GM21367 (cell line): ENCODE results near the gene CMIP.
"Not testable (repeated sequence)": the region's sequence is repeated elsewhere in the genome, so short reads cannot be mapped to it uniquely, and the experiment has no call there.

Experiments used
- ATAC-seq: cut with Tn5 transposase; IDR thresholded peaks from one replicate; pipeline ENCODE4 v1.9.1; 2021; ENCODE audit not compliant: unreplicated experiment

Gene CMIP

DNA sequence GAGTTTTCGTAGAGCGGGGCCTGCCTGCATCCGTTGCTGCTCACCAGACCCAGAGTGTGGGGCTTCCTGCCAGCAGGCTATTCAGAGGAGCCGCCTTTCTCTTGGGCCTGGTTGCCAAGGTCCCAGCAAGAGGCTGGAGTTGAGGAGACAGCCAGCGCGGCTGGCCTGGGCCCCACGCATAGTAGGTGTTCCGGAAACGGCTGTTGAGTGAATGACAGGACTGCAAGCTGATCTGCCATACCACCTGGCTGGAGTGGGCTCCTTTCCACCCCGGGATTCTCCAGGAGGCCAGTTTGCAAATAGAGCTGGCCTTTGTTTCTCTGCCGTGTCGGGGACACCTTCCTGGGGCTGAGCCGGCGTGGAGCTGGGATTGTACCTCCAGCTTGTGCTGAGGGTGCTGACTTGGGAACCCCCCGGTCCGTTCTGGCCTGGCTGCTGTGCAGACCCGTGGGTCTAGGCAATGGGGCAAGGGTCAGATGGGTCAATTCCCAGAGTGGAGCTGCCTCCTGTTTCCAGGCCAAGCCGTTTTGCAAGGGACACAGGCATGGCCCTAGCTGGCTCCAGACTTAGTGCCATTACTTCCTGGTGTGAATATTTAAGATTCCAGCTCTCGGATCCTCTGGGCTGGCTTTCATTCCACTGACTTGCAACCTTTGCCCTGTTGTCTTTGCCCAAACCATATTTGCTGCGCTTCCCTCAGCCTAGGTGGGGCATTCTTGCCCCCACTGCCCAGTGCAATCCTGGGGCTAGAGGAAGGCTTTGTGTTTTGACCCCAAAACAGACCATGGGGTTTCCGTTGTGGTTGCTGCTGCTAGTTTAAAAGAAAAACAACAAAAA lies 68.8 kb downstream of the CMIP start:
- ATAC-seq, result peak; percentile 18

DNA sequence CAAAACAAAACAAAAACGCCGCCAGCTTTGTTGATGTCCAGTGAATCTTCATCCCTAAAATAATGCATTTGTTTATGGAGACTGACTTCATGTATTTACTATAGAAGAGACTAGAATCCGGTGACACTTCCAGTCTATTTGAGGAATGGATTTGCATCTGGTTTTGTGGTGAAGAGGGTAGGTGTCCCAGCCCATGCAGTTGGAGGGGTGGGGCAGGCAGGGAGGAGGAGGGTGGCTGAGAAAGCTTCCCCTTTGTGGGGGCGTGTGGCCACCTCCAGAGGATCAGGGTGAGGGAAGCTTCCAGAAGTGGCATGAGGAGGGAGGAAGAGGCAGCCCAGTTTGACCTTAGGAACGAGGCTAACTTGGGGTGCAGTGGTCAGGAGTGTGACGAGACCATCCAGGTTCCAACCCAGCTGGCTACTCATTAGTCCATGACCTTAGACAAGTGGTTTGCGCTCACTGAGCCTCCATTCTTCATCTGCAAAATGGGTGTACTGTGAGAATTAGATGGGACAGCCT lies 69.5 kb downstream of the CMIP start:
- ATAC-seq, result peak; percentile 69

DNA sequence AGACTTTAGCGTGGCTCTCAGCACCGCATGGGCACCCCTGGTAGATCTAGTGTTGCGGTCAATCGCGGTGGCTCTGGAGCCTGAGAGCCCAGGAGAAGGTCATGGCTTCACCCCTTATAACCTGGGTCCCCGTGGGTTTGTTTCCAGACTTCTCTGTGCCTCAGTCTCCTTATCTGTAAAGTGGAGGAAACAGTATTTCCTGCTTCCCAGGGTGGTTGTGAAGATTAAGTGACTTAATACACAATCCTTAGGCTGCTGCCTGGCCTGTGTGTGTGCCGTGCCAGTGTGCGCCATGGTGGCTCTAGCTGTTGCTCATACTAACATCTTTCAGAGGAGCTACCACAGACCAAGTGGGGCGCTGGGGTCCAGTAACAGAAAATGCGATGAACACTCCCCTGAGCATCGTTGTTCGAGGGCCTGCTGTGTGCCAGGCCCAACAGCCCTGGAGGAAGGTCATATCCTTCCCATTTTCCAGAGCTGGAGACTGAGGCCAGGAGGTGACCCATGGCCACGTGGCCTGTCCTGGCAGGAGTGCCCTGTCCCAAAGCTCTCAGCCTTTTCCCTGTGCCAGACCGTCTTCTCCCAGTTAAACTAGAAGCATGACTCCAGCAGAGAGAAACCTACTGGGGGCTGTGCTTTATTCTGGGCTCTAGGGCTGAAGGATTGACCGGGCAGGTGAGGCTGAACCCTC lies 70.1 kb downstream of the CMIP start:
- ATAC-seq, result no peak

DNA sequence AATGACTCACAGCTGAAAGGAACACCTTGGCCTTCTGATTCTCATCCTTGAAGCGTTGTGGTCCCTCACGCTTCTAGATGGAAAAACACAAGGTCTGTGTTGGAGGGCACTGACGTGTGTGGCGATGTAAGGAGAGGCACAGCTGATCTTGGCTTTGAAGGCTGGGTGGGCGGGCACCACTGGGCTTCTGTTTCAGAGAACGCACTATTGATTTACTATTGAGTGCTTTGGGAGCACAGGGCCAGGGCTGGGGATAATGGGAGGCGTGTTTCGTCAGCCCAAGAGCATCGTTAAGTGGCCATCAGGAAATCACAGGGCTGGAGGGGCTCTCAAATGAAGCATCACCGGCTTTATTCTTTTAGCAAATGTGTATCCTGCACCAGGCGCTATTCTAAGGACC lies 70.7 kb downstream of the CMIP start:
- no peak for ATAC-seq

DNA sequence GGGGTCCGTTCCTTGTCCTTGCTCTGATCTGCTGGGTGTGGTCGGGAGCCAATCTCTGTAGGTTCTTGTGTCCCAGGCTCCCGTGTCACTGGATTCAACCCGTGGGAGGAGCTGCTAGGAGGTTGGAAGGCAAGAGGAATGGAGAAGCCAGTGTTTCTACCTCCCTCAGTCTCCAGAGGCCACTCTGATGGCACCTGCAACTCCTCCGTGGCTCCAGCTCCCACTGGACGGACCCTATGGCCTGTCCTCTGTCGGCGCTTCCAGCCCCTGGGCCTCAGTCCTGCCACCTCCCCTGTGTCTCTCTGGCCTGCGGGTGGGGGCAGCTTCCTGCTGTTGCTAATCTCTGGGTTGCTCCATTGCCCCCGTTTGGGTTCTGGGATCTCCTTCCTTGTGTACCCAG lies 71.1 kb downstream of the CMIP start:
- no peak for ATAC-seq

DNA sequence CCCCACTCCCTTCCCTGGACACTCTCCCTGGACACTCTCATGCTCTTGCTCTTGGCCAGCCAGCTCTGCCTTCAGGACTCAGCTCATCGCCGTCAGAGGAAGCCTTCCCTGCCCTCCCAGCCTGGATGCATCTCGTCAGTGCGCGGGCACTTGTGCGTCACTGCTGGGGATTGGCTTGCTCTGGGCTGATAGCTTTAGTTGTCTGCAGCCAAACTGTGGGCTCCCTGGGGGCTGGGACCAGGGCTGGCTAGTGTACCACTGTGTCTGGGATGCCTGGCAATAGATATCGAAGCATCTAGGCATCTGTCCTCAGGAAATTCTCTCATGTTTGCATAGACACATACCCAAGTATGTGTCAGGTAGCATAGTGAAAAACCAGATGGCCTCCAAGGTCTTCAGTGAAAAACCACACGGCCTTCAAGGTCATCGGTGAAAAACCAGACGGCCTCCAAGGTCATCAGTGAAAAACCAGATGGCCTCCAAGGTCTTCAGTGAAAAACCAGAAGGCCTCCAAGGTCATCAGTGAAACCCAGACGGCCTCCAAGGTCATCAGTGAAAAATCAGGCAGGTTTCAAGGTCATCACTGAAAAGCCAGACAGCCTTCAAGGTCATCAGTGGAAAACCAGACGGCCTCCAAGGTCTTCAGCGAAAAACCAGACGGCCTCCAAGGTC lies 72.0 kb downstream of the CMIP start:
- no peak for ATAC-seq

DNA sequence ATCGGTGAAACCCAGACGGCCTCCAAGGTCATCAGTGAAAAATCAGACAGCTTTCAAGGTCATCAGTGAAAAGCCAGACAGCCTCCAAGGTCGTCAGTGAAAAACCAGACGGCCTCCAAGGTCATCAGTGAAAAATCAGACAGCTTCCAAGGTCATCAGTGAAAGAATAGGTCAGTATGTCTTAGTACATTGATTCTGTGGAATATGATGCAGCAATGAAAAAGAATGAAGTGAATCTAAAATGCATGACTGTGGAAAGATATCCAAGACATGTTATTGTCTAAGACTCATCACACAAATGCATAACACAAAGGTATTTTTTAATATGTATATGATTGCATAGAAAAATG lies 72.5 kb downstream of the CMIP start:
- ATAC-seq, result no peak

DNA sequence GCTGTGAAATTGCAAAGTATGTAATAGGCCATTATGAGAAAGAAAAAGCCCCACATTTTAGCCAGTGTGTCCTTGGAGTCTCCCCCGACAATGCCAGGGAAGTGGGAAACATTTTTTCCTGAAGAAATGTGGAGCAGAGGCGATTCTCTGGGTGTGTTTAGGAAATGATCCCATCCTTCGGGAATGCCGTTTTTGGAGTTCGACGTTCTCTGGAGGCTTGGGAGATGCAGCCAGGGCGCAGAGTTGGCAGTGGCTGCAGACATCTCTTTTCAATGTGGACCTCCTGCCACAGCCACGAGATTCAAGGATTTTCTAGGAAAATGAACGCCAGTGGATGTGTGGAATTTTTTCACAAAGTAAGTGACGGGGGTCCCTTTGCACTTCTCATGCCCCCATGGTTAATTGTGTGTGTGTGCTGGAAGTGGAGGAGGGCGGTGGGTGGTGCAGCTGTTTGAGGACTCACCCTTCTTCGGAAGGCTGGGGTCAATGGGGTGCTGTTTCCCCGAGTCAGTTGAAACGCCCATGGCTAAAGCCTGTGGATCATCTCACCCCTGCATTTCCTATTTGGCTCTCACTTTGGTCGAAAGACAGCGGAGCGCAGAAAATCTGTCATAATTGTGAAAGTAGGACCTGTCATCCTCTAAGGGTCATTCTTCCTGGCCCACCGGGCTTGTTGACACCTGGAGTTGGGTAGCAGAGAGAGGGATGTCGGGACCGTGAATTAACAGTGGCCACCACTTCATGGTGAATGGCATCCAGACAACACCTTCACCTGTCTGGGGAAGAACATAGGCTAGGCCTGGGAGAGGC lies 73.2 kb downstream of the CMIP start:
- ATAC-seq, result no peak

DNA sequence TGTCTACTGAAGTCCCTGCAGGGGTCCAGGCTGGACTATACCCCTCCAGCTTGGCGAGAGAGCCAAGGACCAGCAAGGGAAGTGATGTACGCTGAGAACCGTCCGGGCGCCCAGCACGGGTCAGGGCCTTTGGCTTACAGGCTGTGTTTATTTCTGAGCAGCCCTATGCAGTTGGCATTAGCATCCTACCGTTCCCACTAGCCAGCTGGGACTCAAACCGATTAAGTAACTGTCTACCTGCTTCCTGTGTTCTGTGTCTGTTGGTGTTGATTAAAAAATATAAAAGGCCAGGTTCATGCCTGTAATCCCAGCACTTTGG lies 73.8 kb downstream of the CMIP start:
- ATAC-seq, result no peak

DNA sequence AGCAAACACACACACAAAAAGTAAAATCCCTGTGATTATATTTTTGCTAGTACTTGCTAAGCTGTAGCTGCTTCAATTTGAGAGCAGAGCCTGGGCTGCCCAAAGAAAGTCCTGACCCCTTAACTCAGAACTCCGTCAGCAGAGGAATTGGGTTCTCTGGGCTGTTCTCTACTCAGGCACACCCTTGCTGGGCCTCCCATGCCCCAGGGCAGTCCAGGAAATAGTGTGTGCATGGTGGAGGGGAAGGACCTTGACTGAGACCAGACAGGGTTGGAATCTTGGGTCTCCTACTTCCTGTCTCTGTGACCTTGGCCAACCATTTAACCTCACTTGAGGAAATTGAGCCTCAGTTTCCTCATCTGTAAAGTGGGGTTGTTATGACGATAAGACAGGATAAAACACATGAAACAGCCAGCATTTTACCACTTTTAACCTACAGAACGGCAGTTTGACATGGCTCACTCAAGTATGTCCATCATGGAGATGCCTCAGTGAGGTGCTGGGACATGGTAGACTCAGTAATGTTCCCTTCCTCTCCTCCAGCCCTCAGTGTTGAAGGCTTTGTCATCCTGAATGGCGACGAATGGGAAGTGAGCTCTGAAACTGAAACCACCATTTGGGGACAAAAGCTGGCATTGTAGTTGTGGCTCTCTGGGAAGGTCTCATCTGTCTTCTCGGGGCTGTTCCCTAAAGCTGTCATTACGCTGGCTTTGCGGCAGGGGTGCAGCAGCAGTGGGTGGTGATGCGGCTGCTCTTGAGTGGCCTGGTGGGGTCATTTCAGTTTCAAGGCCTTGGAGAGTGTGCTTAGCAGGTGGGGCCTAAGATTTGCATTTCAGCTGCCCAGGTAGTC lies 74.9 kb downstream of the CMIP start:
- ATAC-seq, result no peak

DNA sequence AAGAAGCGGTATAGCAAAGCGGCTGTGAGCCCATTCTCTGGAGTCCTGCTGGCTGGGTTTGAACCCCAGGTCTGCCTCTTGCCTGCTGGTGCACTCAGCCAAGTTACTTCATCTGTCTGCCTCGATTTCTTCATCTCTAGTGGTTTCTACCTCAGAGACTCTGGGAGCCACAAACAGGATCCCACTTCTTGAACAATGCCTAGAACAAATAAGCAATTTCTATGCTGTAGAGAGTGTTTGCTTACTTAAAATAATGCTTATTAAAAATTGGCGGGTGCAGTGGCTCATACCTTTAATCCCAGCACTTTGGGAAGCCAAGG lies 75.5 kb downstream of the CMIP start:
- no peak for ATAC-seq

DNA sequence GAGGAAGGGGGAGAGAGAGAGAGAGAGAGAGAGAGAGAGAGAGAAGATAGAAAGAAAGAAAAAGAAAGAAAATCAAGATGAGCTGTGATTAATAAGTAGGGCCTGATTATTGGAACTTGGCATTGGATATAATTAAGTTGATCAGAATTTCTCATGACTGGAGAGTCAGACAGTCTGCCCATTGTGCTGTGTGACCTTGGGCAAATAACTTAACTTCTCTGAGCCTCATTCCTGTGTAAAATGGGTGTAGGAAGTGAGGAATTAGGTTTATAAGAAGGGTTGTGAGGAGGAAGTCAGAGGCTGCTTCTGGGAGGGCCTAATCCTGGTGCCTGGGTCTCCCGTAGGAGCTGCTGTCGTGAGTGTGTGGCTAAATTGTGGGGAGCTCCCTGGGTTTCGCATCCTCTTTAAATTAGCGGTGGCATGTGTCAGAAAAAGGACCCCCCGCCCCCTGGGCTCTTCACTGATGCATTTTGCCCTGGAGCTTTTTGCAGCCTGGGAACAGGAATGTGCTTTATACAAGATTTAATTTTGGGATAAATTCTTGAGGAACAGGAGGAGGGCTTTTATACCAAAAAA lies 76.0 kb downstream of the CMIP start:
- no peak for ATAC-seq

DNA sequence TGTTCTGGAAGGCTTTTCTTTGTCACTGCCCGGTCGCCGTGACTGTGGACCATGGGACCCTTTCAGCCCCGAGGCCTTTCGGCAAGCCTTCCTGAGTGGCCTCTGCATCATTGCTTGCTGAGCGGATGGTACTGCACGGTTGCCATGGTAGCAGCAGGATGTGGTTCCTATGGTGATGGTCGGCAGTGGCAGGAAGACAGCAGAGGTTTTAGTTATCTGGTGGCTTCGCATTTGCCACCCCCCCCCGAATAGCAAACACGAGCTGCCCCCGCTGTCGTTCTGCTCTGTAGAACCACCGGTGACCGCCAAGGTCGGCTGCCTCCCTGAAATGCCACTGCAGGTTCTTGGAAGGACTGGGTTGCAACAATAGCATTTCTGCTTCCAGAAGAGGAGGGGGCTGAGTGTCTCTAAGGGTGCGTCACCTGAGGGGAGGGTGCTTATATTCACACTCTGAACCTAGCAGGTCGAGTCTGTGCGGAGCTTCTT lies 76.6 kb downstream of the CMIP start:
- peak; percentile 48 for ATAC-seq

DNA sequence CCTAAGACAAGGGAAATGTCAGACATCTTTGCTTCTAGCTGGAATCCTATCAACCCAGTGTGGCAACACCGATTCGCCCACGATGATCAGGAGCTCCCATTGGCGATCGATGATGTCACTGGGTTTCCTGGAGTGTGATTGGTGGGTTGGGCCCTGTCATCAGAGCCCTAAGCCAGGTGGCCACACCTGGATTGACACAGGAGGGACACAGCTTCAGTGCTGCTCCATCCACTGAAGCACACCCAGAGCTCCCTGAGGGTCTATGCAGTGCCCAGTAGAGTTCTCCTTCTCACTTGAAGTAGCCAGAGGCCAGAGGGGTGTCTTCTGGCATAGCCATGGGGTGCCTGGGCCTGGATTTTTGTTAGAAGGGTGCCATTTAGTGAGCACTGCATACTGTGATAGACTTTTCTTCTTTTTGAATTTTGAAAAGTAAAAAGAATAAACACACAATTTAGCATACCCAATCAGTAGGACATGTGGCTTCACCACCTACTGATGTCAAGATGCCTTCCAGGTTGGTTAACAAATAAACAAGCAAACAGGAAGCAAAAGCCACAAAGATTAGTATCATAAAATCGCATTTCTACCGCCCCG lies 77.6 kb downstream of the CMIP start:
- ATAC-seq, result no peak

DNA sequence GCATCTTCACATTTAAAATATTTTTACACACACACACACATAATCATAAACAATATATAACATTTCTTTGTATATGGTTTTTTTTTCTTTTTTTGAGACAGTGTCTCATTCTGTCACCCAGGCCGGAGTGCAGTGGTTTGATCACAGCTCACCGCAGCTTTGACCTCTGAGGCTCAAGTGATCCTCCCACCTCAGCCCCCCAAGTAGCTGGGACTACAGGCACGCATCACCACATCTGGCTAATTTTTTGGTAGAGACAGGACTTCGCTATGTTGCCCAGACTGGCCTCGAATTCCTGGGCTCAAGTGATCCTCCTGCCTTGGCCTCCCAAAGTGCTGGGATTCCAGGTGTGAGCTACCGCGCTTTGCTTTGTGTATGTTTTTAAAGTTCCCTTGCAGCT lies 78.2 kb downstream of the CMIP start:
- ATAC-seq, result not testable (repeated sequence)

DNA sequence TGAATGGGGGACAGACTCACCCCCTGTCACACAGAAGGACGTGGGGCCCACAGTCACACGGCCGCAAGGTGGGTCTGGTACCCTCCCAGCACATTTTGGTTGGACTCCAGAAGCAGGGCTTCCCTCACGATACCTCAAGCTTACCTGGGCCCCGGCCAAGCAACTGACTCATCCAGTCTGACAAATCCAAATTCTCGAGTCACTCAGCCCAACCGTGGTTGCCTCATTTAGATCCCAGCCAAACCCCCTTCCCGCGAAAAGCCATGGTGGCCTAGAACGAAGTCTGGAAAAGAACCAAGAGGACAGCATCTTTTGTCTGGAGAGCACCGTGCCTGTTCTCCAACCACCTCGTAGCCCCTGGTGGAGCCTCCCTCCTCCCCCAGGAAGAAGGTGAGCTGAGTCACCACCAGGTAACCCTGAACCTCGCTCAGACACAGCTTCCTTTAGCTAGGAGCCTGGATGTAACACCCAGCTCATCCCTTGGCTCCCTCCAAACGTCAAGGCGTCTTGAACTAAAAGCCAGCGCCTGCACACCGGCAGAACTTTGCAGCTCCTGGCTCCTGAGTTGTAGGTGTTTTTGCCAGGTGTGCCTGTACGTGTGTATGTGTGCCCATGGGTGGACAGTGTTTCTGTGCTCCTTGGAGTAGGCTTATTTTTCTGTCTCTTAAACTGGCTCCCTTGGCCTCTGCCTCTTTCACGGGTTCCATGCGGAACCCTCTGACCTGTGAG lies 78.9 kb downstream of the CMIP start:
- no peak for ATAC-seq

DNA sequence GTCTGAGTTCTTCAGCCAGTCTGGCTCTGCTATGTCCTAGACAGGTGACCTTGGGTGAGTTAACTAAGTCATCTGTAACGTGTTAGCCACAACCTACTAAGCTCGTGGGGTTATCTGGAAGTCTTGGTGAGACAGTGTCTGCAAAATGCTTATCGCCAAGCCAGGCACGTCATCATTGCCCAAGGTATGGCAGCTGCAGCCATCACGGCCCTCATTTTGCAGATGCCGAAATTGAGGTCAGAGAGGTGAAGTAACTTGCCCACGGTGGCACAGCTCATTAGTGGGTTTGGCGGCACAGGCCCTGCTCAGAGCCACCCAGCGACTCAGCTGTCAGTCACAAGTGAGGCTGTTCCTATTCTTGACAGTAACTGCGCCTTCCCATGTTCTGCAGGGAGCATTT lies 79.8 kb downstream of the CMIP start:
- no peak for ATAC-seq

DNA sequence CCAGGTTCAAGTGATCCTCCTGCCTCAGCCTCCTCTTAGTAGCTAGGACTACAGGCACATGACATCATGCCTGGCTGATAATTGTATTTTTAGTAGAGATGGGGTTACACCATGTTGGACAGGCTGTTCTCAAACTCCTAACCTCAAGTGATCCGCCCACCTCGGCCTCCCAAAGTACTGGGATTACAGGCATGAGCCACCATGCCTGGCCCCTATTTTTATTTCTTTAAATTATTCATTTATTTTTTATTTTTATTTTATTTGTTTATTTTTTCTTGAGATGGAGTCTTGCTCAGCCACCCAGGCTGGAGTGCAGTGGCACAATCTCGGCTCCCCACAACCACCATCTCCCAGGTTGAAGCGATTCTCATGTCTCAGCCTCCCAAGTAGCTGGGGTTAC lies 80.3 kb downstream of the CMIP start:
- ATAC-seq, result not testable (repeated sequence)

DNA sequence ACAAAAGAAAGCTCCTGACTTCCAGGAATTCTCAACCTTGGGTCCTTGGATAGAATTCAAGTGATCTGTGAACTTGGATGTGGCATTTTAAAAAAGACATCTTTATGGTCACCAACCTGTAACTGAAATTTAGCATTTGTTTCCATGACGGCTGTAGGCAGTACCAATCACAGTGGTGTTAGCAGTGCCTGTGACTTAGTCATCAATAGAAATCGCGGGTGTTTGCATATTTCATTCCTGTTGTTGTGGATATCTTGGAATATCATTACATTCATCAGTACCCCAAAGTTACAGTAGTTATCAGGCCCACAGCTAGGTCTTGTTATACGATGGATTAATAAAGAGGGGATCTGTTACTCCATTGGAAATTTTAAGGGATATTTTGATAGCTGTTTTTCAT lies 81.6 kb downstream of the CMIP start:
- ATAC-seq, result no peak
